GM23338 (cell line): ENCODE measurements around the gene ME2. TPM values are rescaled to one million over a fixed set of nuclear protein-coding genes. Genes with fewer than 3 reads are reported as not detected.
"Not testable (repeated sequence)": the region's sequence is repeated elsewhere in the genome, so short reads cannot be mapped to it uniquely, and the experiment has no call there.

ENCODE experiments used
- ATAC-seq: fragments of 200-7000 bp; cut with Tn5 transposase; 3 replicates; pipeline ENCODE4 v1.9.1; 2020
- DNase-seq: peaks from one replicate; pipeline ENCODE4 v3.0.0-alpha.2; 2015; ENCODE audit warnings: low spot score
- H2AFZ ChIP-seq: fragments of 200-600 bp; sonication (generic); 2 replicates; pipeline ENCODE4 v1.8.0; 2016; ENCODE audit warnings: antibody characterized with exemption, mild to moderate bottlenecking, moderate library complexity
- H3F3A ChIP-seq: fragments of 200-600 bp; sonication (generic); replicated peaks from 2 replicates; pipeline ENCODE4 v1.8.0; 2017; ENCODE audit warnings: antibody characterized with exemption, mixed run types, low read depth
- H3K27ac ChIP-seq: fragments of 200-600 bp; sonication (generic); 2 replicates; pipeline ENCODE4 v1.6.1; 2016; ENCODE audit warnings: low read depth
- H3K27me3 ChIP-seq: fragments of 200-600 bp; sonication (generic); 2 replicates; pipeline ENCODE4 v1.8.0; 2016; ENCODE audit warnings: mild to moderate bottlenecking, mixed run types, moderate library complexity; ENCODE audit not compliant: insufficient read depth
- H3K36me3 ChIP-seq: fragments of 200-600 bp; sonication (generic); 2 replicates; pipeline ENCODE4 v1.8.0; 2016; ENCODE audit warnings: mild to moderate bottlenecking; ENCODE audit not compliant: insufficient read depth
- H3K4me1 ChIP-seq: fragments of 200-600 bp; sonication (generic); 2 replicates; pipeline ENCODE4 v1.8.0; 2016; ENCODE audit warnings: mild to moderate bottlenecking, moderate library complexity; ENCODE audit not compliant: insufficient read depth
- H3K4me2 ChIP-seq: fragments of 200-600 bp; sonication (generic); 2 replicates; pipeline ENCODE4 v1.7.1; 2017; ENCODE audit warnings: mixed run types
- H3K4me3 ChIP-seq: fragments of 200-600 bp; sonication (generic); 2 replicates; pipeline ENCODE4 v1.6.1; 2016; ENCODE audit warnings: mixed run types
- H3K79me2 ChIP-seq: fragments of 200-600 bp; sonication (generic); replicated peaks from 2 replicates; pipeline ENCODE4 v1.8.0; 2017; ENCODE audit warnings: mild to moderate bottlenecking; ENCODE audit not compliant: insufficient read depth
- H3K9me2 ChIP-seq: fragments of 200-600 bp; sonication (generic); 2 replicates; pipeline ENCODE4 v1.8.0; 2017; ENCODE audit not compliant: insufficient read depth
- H4K20me1 ChIP-seq: fragments of 200-600 bp; sonication (generic); replicated peaks from 2 replicates; pipeline ENCODE4 v1.8.0; 2017; ENCODE audit warnings: mild to moderate bottlenecking; ENCODE audit not compliant: insufficient read depth
- H3K27ac Mint-ChIP-seq: 2 replicates; pipeline ENCODE4 v1.8.0; 2020; ENCODE audit warnings: inconsistent platforms, mild to moderate bottlenecking, moderate library complexity, mixed read lengths
- H3K27me3 Mint-ChIP-seq: 3 replicates; pipeline ENCODE4 v1.8.0; 2022; ENCODE audit warnings: low read depth, mild to moderate bottlenecking, moderate library complexity, mixed read lengths, inconsistent platforms; ENCODE audit not compliant: insufficient read depth, poor library complexity
- H3K36me3 Mint-ChIP-seq: 3 replicates; pipeline ENCODE4 v1.8.0; 2021; ENCODE audit warnings: low read depth, mild to moderate bottlenecking, inconsistent platforms, moderate library complexity, mixed read lengths
- H3K4me1 Mint-ChIP-seq: 3 replicates; pipeline ENCODE4 v1.8.0; 2020; ENCODE audit warnings: mild to moderate bottlenecking, inconsistent platforms, mixed read lengths
- H3K4me3 Mint-ChIP-seq: 3 replicates; pipeline ENCODE4 v1.8.0; 2021; ENCODE audit warnings: moderate library complexity, mild to moderate bottlenecking, inconsistent platforms, mixed read lengths
- H3K9me3 Mint-ChIP-seq: 3 replicates; pipeline ENCODE4 v1.8.0; 2020; ENCODE audit warnings: moderate library complexity, mild to moderate bottlenecking, inconsistent platforms, mixed read lengths
- EZH2phosphoT487 ChIP-seq: fragments of 200-600 bp; sonication (generic); IDR thresholded peaks from one replicate; pipeline ENCODE4 v1.8.1; 2018; ENCODE audit warnings: antibody characterized with exemption; ENCODE audit not compliant: unreplicated experiment
- NANOG ChIP-seq: IDR thresholded peaks from 2 replicates; pipeline ENCODE4 v1.6.1; 2016; ENCODE audit warnings: antibody characterized with exemption, borderline replicate concordance
- ZNF331 ChIP-seq: fragments of 250-450 bp; sonication (Bioruptor Pico); IDR thresholded peaks from 2 replicates; pipeline ENCODE4 v1.5.0; 2020; ENCODE audit warnings: low read depth, mild to moderate bottlenecking, moderate library complexity
- polyA plus RNA-seq: library from polyadenylated mRNA; unstranded; fragments of >200 nt; fragmentation: Nextera tagmentation; extraction: Ambion mirVana; gene quantifications from 2 replicates; pipeline ENCODE4 v1.2.1, GENCODE V29; 2016
- total RNA-seq: library from RNA; depleted of rRNA; stranded (reverse); fragments of >200 nt; shearing (Covaris generic); gene quantifications from 2 replicates; pipeline ENCODE4 v1.2.3, GENCODE V29; 2014
- TF ChIP-seq, protein P1 (sequence below): IDR thresholded peaks from one replicate; pipeline ENCODE4 v1.6.1; 2018; ENCODE audit warnings: antibody characterized with exemption; ENCODE audit not compliant: unreplicated experiment
- TF ChIP-seq, protein P2 (sequence below): fragments of 250-450 bp; sonication (Bioruptor Pico); IDR thresholded peaks from 2 replicates; pipeline ENCODE4 v1.5.0; 2020; ENCODE audit warnings: mild to moderate bottlenecking, moderate library complexity

Gene ME2
- total and polyA plus RNA-seq, 2 experiments from 2014 or later = 61.0 to 102 TPM

GRCh38 chr18:50832754-50833153, 46.2 kb upstream of the ME2 start:
- no peaks in the 10 kb centered on the region for H3K36me3 Mint-ChIP-seq
- peaks cover 10% of the 10 kb centered on the region for H3K4me1 Mint-ChIP-seq
- Histone ChIP-seq H2AFZ (peak overlapping the region; percentile 94), H3K27ac (no peak overlapping the region), H3K36me3 (no peaks in the 10 kb centered on the region), H3K4me1 (no peaks in the 10 kb centered on the region), H4K20me1 (no peaks in the 10 kb centered on the region), H3K79me2 (no peaks in the 10 kb centered on the region), H3K4me2 (no peak overlapping the region), H3K9me2 (no peaks in the 10 kb centered on the region), H3K27me3 (no peaks in the 10 kb centered on the region), H3K4me3 (no peak overlapping the region), H3F3A (no peaks in the 10 kb centered on the region)
- no peaks in the 10 kb centered on the region for H3K9me3 Mint-ChIP-seq
- TF ChIP-seq, protein P1, sequence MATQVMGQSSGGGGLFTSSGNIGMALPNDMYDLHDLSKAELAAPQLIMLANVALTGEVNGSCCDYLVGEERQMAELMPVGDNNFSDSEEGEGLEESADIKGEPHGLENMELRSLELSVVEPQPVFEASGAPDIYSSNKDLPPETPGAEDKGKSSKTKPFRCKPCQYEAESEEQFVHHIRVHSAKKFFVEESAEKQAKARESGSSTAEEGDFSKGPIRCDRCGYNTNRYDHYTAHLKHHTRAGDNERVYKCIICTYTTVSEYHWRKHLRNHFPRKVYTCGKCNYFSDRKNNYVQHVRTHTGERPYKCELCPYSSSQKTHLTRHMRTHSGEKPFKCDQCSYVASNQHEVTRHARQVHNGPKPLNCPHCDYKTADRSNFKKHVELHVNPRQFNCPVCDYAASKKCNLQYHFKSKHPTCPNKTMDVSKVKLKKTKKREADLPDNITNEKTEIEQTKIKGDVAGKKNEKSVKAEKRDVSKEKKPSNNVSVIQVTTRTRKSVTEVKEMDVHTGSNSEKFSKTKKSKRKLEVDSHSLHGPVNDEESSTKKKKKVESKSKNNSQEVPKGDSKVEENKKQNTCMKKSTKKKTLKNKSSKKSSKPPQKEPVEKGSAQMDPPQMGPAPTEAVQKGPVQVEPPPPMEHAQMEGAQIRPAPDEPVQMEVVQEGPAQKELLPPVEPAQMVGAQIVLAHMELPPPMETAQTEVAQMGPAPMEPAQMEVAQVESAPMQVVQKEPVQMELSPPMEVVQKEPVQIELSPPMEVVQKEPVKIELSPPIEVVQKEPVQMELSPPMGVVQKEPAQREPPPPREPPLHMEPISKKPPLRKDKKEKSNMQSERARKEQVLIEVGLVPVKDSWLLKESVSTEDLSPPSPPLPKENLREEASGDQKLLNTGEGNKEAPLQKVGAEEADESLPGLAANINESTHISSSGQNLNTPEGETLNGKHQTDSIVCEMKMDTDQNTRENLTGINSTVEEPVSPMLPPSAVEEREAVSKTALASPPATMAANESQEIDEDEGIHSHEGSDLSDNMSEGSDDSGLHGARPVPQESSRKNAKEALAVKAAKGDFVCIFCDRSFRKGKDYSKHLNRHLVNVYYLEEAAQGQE = no peak
- TF ChIP-seq, protein P2, sequence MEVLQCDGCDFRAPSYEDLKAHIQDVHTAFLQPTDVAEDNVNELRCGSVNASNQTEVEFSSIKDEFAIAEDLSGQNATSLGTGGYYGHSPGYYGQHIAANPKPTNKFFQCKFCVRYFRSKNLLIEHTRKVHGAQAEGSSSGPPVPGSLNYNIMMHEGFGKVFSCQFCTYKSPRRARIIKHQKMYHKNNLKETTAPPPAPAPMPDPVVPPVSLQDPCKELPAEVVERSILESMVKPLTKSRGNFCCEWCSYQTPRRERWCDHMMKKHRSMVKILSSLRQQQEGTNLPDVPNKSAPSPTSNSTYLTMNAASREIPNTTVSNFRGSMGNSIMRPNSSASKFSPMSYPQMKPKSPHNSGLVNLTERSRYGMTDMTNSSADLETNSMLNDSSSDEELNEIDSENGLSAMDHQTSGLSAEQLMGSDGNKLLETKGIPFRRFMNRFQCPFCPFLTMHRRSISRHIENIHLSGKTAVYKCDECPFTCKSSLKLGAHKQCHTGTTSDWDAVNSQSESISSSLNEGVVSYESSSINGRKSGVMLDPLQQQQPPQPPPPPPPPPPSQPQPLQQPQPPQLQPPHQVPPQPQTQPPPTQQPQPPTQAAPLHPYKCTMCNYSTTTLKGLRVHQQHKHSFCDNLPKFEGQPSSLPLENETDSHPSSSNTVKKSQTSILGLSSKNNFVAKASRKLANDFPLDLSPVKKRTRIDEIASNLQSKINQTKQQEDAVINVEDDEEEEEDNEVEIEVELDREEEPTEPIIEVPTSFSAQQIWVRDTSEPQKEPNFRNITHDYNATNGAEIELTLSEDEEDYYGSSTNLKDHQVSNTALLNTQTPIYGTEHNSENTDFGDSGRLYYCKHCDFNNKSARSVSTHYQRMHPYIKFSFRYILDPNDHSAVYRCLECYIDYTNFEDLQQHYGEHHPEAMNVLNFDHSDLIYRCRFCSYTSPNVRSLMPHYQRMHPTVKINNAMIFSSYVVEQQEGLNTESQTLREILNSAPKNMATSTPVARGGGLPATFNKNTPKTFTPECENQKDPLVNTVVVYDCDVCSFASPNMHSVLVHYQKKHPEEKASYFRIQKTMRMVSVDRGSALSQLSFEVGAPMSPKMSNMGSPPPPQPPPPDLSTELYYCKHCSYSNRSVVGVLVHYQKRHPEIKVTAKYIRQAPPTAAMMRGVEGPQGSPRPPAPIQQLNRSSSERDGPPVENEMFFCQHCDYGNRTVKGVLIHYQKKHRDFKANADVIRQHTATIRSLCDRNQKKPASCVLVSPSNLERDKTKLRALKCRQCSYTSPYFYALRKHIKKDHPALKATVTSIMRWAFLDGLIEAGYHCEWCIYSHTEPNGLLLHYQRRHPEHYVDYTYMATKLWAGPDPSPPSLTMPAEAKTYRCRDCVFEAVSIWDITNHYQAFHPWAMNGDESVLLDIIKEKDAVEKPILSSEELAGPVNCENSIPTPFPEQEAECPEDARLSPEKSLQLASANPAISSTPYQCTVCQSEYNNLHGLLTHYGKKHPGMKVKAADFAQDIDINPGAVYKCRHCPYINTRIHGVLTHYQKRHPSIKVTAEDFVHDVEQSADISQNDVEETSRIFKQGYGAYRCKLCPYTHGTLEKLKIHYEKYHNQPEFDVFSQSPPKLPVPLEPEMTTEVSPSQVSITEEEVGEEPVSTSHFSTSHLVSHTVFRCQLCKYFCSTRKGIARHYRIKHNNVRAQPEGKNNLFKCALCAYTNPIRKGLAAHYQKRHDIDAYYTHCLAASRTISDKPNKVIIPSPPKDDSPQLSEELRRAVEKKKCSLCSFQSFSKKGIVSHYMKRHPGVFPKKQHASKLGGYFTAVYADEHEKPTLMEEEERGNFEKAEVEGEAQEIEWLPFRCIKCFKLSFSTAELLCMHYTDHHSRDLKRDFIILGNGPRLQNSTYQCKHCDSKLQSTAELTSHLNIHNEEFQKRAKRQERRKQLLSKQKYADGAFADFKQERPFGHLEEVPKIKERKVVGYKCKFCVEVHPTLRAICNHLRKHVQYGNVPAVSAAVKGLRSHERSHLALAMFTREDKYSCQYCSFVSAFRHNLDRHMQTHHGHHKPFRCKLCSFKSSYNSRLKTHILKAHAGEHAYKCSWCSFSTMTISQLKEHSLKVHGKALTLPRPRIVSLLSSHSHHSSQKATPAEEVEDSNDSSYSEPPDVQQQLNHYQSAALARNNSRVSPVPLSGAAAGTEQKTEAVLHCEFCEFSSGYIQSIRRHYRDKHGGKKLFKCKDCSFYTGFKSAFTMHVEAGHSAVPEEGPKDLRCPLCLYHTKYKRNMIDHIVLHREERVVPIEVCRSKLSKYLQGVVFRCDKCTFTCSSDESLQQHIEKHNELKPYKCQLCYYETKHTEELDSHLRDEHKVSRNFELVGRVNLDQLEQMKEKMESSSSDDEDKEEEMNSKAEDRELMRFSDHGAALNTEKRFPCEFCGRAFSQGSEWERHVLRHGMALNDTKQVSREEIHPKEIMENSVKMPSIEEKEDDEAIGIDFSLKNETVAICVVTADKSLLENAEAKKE (CRISPR knock-in tag) = no peak
- TF ChIP-seq EZH2phosphoT487 = no peak
- no peak for TF ChIP-seq NANOG
- no peak for TF ChIP-seq ZNF331 (CRISPR knock-in tag)
- no peak overlapping the region for H3K27ac Mint-ChIP-seq
- no peak overlapping the region for H3K4me3 Mint-ChIP-seq
- DNase-seq (no peak), ATAC-seq (no peak)
- H3K27me3 Mint-ChIP-seq = no peaks in the 10 kb centered on the region

DNA sequence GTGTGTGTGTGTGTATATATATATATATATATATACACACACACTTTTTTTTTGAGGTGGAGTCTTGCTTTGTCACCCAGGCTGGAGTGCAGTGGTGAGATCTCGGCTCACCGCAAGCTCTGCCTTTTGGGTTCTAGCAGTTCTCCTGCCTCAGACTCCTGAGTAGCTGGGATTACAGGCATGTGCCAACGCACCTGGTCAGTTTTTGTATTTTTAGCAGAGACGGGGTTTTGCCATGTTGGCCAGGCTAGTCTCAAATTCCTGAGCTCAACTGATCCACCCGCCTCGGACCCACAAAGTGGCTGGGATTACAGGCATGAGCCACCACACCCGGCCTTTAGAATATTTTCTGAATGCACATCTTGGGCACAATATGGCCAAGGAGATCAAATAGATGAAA, 45.4 kb upstream of the ME2 start:
- H3K36me3 ChIP-seq, H3K27me3 Mint-ChIP-seq, ATAC-seq, H3K36me3 Mint-ChIP-seq, H3K9me2 ChIP-seq, DNase-seq, H3K4me3 Mint-ChIP-seq, H3K79me2 ChIP-seq, H3K4me2 ChIP-seq, H4K20me1 ChIP-seq, H3K4me3 ChIP-seq, H2AFZ ChIP-seq, H3F3A ChIP-seq, H3K9me3 Mint-ChIP-seq, H3K27me3 ChIP-seq, H3K4me1 ChIP-seq, H3K27ac ChIP-seq, H3K27ac Mint-ChIP-seq: not testable (repeated sequence)
- peaks cover 10% of the 10 kb centered on the region for H3K4me1 Mint-ChIP-seq
